HG03060 (cell line): Measurements from ENCODE around the gene ZNF586.
"Not testable (repeated sequence)": the region's sequence is repeated elsewhere in the genome, so short reads cannot be mapped to it uniquely, and the experiment has no call there.

Experiments
- ATAC-seq: cut with Tn5 transposase; IDR thresholded peaks from one replicate; pipeline ENCODE4 v1.9.1; 2021; ENCODE audit warnings: low read depth, moderate number of reproducible peaks; ENCODE audit not compliant: unreplicated experiment

The ZNF586 gene

DNA sequence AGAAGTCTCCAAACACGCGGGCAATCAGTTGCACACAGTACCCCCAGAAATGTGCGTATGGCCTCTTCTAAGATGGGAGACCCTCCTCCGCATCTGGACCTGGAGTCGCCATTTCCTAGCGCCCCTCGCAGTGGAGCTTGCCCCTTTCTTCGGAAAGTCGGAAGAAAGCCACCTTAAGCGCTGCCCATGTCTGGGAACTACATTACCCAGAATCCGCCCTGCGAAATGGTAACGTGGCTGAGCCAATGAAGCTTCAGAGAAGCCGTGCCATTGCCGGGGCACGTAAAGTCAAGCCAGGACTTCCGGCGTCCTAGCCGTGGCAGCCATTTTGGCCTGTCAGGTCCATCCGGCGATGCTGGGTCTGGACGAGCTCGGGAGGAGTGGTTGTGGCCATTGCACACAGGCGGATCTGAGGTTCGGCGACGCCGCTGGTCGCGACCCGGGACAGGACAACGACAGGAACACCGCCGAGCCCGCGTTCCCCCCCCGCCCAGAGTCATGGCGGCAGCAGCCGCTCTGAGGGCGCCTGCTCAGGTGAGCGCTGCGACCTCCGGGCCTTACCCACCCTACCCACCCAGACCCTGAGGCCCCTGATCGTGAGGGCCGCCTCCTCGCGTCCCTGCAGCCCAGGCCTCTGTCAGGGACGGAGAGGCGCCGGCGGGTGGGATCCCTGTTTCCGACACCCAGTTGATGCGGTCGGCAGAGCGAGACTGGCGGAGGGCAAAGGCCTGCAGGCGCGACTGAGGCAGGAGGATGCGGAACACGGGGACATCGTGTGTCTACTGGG, at the start of gene ZNF586:
Gene ZNF586 (plus strand): TSS at position 332 of the 787 bp plus-strand sequence. CDS start 167 bp downstream, at position 499.
- peak; percentile 91 for ATAC-seq

- ATAC-seq, result no peak
Observed at GRCh38 chr19:57719901-57720519, 49.5 kb upstream of the ZNF586 start.

- ATAC-seq, result no peak
Observed at GRCh38 chr19:57720878-57721277, 48.6 kb upstream of the ZNF586 start.

DNA sequence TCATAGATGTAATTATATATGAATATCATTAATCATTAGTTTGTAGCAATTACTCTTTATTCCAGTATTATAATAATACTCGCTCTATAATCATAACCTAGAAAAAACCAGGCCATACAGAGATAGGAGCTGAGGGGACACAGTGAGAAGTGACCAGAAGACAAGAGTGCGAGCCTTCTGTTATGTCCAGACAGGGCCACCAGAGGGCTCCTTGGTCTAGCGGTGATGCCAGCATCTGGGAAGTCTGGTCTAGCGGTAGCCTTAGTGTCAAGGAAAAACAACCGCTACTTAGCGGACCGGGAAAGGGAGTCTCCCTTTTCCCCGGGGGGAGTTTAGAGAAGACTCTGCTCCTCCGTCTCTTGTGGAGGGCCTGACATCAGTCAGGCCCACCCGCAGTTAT, 31.2 kb upstream of the ZNF586 start:
- ATAC-seq, result not testable (repeated sequence)

- not testable (repeated sequence) for ATAC-seq
Observed at GRCh38 chr19:57738770-57739169, 30.7 kb upstream of the ZNF586 start.

GRCh38 chr19:57746580-57747471, 22.6 kb upstream of the ZNF586 start, which contains the start of gene ZNF776:
Gene ZNF776, plus strand, starts transcription at chr19:57746815. Its CDS starts 244 bp downstream, at chr19:57747059.
- peak; percentile 82 for ATAC-seq

- no peak for ATAC-seq
Observed at GRCh38 chr19:57747472-57747807, 22.0 kb upstream of the ZNF586 start.

- ATAC-seq, result no peak
Observed at GRCh38 chr19:57748029-57748428, 21.4 kb upstream of the ZNF586 start.

DNA sequence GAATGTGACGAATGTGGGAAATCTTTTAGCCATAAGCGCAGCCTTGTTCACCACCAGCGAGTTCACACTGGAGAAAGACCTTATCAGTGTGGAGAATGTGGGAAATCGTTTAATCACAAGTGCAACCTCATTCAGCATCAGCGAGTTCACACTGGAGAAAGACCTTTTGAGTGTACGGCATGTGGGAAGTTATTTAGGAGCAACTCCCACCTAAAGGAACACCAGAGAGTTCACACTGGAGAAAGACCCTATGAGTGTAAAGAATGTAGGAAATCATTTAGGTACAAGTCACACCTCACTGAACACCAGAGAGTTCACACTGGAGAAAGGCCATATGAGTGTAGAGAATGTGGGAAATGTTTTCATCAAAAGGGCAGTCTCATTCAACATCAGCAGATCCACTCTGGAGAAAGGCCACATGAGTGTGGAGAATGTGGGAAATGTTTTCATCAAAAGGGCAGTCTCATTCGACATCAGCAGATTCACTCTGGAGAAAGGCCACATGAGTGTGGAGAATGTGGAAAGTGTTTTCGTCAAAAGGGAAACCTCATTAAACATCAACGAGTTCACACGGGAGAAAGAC, 15.3 kb upstream of the ZNF586 start:
- no peak for ATAC-seq

GRCh38 chr19:57755031-57755430, 14.4 kb upstream of the ZNF586 start:
- ATAC-seq, result no peak

- ATAC-seq, result no peak
Observed at GRCh38 chr19:57757941-57758340, 11.5 kb upstream of the ZNF586 start.

- no peak for ATAC-seq
Observed at GRCh38 chr19:57759096-57759495, 10.4 kb upstream of the ZNF586 start.

DNA sequence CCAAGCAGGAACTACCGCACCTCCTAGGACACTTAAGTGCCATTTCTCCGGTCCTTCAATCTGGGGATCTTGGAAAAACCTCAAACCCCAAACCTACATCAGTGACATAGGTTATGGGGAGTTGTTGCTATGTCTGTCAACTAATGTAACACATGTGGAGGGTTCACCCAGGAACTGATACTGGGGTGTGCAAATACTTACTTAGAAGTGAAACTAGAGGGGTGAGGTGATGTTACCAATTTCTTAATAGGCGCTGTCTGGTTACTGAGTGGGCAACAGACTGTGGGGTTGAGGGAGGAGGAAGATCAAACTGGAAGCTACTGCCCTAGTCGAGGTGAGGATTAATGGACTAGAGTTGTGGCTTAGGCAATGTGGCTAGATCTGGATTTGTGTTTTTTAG, 1.9 kb downstream of the ZNF586 start:
- ATAC-seq, result no peak

DNA sequence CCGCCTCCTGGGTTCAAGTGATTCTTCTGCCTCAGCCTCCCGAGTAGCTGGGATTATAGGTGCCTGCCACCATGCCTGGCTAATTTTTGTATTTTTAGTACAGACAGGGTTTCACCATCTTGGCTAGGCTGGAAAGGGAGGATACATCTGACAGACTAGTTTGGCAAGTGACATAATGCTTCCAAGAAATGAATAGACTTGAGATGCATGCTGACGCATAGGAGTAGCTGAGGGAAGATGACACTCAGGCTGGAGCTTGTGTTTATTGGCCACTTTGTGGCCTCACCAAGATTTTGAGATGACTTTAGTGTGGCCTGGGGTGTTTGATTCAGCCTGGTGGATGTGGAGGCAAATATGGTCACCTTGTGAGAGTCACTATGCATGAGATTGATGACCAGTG, 4.0 kb downstream of the ZNF586 start:
- ATAC-seq, result no peak

GRCh38 chr19:57776764-57777296, 7.4 kb downstream of the ZNF586 start:
- ATAC-seq, result no peak

GRCh38 chr19:57778336-57778735, 8.9 kb downstream of the ZNF586 start:
- no peak for ATAC-seq

- ATAC-seq, result no peak
Observed at GRCh38 chr19:57779220-57779845, 9.9 kb downstream of the ZNF586 start.

DNA sequence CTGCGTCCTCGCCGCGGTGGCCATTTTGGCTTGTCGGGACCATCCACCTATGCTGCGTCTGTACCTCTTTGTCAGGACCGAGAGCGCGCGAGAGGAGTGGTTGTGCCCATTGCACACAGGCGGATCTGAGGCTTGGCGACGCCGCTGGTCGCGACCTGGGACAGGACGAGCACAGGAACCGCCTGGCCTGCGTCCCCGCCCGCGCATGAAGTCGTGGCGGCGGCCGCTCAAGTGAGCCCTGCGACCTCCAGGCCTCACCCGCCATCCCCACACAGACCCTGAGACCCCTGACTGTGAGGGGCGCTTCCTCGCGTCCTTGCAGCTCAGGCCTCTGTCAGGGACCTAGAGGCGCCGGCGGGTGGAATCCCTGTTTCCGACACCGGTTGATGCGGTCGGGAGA, 16.8 kb downstream of the ZNF586 start:
- no peak for ATAC-seq

DNA sequence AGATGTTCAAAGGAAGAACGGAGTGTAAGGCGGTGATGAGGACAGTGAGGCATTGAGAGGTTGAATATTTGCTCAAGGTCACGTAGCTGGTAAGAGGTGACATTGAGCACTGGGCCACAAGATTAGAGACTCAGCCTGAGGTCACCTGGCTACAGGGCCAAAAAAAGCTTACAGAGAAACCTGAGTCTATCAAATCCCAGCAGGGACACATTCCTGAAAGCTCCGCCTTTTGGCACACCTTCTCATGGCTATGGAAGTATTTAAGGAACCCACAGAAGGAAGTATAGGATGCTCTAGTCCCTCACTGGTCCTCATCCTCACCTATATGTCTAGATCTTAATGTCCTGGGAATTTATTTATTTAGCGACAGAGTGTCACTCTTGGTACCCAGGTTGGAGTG, 17.4 kb downstream of the ZNF586 start:
- ATAC-seq, result no peak

DNA sequence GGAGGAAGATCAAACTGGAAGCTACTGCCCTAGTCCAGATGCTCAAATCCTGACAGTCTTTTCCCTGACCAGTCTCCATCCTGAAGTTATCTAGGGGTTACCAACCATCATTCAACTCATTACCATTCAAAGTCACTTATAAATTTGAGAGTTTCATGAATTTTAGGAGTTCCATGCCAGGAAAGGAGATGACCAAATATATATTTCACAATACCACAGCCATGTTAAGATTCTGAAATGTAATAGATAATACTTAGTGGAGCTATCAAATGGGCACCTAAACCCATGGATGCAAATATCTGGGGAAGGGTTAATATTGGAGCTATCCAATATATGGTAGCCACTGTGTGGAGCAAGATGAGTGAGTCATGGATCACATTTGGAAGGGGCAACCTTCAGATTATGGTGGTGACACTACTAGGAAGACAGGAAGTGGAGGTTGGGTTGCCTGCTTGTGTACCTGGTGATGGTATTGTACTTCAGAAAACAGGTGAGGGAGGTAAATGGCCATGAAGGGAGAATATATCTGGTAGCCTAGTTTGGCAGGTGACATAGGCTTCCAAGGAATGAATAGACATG, 18.7 kb downstream of the ZNF586 start:
- ATAC-seq, result no peak
